Measurements from ENCODE around the gene HLTF.

Gene HLTF

DNA sequence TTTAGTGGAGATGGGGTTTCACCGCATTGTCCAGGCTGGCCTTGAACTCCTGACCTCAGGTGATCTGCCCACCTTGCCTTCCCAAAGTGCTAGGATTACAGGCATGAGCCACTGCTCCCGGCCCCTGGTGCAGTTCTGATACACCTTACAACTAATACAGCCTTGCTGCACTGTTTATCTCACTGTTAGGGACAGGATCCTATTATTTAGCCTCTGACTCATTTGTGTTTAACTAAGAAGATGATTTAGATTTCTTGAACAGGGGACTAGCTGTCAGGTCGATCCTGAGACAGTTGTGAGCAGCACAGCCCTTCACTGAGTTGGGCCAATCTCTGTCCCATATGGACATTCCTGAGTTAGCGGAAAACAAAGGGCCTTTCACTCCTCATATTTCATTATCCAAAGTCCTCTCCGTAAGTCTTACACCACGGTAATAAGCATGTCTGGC lies 75.8 kb downstream of the HLTF start:
- no peak overlapping the region for H3K4me3 ChIP-seq (ENCODE audit: control insufficient read depth, low read depth, low read length)
- DNase-seq (ENCODE audit: low read depth) = no peak
- no peak for TF ChIP-seq CTCF (IDR thresholded peaks at IDR 0.05; ENCODE audit: control insufficient read depth, insufficient read depth, low read depth, low read length, missing control alignments)

GRCh38 chr3:149009732-149010131 lies 76.6 kb downstream of the HLTF start:
- no peak overlapping the region for H3K4me3 ChIP-seq (ENCODE audit: control insufficient read depth, low read depth, low read length)
- no peak for DNase-seq (ENCODE audit: low read depth)
- TF ChIP-seq CTCF (IDR thresholded peaks at IDR 0.05; ENCODE audit: control insufficient read depth, insufficient read depth, low read depth, low read length, missing control alignments) = no peak

GRCh38 chr3:149007567-149008257 lies 78.6 kb downstream of the HLTF start:
- no peak overlapping the region for H3K4me3 ChIP-seq (ENCODE audit: control insufficient read depth, low read depth, low read length)
- DNase-seq (ENCODE audit: low read depth) = no peak
- TF ChIP-seq CTCF (IDR thresholded peaks at IDR 0.05; ENCODE audit: control insufficient read depth, insufficient read depth, low read depth, low read length, missing control alignments) = no peak

DNA sequence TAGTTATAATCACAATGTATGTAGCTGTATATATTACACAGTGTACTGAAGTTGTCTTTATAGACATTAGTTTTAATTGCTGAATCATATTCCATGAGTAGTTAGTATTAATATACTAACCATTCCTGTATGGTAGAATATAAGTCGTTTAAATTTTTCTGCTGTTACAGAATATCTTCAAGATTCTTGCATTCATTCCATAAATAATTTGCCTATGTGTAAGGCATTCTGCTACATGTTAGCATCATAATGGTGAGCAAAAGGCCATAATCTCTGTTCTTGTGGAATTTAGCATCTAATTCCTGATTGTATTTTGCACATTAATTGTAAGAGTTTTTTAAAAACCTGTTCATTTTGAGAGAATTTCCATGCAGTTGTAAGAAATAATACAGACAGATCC lies 80.9 kb downstream of the HLTF start:
- H3K4me3 ChIP-seq (ENCODE audit: control insufficient read depth, low read depth, low read length) = no peak overlapping the region
- no peak for TF ChIP-seq CTCF (IDR thresholded peaks at IDR 0.05; ENCODE audit: control insufficient read depth, insufficient read depth, low read depth, low read length, missing control alignments)
- no peak for DNase-seq (ENCODE audit: low read depth)

DNA sequence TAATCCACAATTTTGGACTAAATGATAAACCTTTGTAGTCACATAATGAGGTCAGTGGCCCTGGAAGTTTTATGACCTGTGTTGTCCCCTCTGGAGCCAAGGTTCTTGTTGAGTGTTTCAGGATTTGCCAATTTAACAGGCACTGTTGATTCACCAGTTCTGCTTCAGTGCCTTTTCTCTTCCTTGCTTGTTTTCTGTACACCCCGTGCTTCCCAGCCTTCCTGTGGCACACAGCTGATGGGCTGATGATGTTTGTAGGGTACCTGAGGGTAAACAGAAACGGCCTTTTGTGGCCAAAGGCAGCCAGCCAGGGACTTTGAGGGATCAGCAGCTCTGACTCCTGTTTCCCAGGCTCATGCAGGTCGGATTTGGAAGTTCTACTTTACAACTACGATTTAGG lies 81.7 kb downstream of the HLTF start:
- no peak for TF ChIP-seq CTCF (IDR thresholded peaks at IDR 0.05; ENCODE audit: control insufficient read depth, insufficient read depth, low read depth, low read length, missing control alignments)
- DNase-seq (ENCODE audit: low read depth) = no peak
- no peak overlapping the region for H3K4me3 ChIP-seq (ENCODE audit: control insufficient read depth, low read depth, low read length)

DNA sequence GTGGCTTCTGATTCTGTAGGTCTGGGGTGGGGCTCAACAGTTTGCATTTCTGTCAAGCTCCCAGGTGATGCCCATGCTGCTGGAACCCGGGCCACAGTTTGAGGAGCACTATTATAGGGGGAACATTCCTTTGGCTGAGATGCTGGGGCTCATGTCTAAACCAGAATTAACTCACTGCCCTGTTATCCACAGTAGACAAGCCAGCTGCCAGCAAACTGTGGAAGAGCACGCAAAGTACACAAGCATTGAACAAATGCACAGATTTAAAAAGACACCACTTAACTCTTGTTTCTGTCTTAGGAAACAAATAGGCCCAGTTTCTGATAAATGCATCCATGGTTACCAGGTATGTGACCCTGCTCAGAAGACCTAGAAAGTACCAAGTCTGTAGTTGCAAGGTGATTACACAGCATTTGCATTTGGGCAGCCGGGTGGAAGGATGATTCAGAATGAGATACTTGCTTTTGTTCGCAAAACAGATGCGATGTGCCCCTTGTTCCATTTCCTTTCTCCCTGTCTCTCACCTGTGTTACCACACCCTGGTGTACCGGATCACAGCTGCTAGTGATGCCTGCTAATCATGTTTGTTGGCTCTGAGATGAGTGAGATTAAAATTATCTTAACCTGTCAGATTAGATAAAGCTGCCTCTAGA lies 82.6 kb downstream of the HLTF start:
- no peak for DNase-seq (ENCODE audit: low read depth)
- H3K4me3 ChIP-seq (ENCODE audit: control insufficient read depth, low read depth, low read length) = no peak overlapping the region
- TF ChIP-seq CTCF (IDR thresholded peaks at IDR 0.05; ENCODE audit: control insufficient read depth, insufficient read depth, low read depth, low read length, missing control alignments) = no peak

All from AG09309 (cell line).